ENCODE measurements around the gene NUP214. TPM values are rescaled to one million over a fixed set of nuclear protein-coding genes. Genes with fewer than 3 reads are reported as not detected.
"Not testable (repeated sequence)": the region's sequence is repeated elsewhere in the genome, so short reads cannot be mapped to it uniquely, and the experiment has no call there.

Gene NUP214
- total RNA-seq, 3 donors from 2014 or later = 56.1 to 57.9 (median 56.5) TPM

- intact Hi-C loops (cut with DNase I, micrococcal nuclease) = no loop called here
- no peak for TF ChIP-seq CTCF (IDR thresholded peaks at IDR 0.05)
- Histone ChIP-seq H3K4me3 (no peak overlapping the region), H3K36me3 (ENCODE audit: low read depth) (no peaks in the 10 kb centered on the region), H3K4me1 (ENCODE audit: low read depth) (peaks cover 4% of the 10 kb centered on the region), H3K9me3 (no peaks in the 10 kb centered on the region)
- no peak for ATAC-seq
- no peak for DNase-seq
These were observed 26.8 kb upstream of the NUP214 start for GRCh38 chr9:131098391-131099101.

- intact Hi-C loops (cut with DNase I, micrococcal nuclease) = no loop called here
- peaks cover 4% of the 10 kb centered on the region for H3K4me1 ChIP-seq (ENCODE audit: low read depth)
- H3K36me3 ChIP-seq (ENCODE audit: low read depth) = no peaks in the 10 kb centered on the region
- DNase-seq (no peak), ATAC-seq (no peak)
- H3K4me3 ChIP-seq = no peak overlapping the region
- H3K9me3 ChIP-seq = no peaks in the 10 kb centered on the region
- no peak for TF ChIP-seq CTCF (IDR thresholded peaks at IDR 0.05)
These were observed 26.2 kb upstream of the NUP214 start for GRCh38 chr9:131099102-131099606.

DNA sequence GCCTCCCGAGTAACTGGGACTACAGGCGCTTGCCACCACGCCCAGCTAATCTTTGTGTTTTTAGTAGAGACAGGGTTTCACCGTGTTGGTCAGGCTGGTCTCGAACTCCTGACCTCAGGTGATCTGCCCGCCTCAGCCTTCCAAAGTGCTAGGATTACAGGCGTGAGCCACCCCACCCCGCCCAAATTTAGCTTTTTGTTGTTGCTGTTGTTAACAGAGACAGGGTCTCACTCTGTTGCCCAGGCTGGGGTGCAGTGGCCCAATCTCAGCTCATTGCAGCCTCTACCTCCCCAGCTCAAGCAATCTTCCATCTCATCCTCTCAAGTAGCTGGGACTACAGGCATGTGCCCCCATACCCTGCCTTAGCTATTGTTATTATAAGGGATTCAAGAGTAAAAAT lies 25.5 kb upstream of the NUP214 start:
- H3K4me3 ChIP-seq; intact Hi-C loops (cut with DNase I, micrococcal nuclease); DNase-seq; H3K9me3 ChIP-seq; H3K36me3 ChIP-seq (ENCODE audit: low read depth); H3K4me1 ChIP-seq (ENCODE audit: low read depth); ATAC-seq: not testable (repeated sequence)

DNA sequence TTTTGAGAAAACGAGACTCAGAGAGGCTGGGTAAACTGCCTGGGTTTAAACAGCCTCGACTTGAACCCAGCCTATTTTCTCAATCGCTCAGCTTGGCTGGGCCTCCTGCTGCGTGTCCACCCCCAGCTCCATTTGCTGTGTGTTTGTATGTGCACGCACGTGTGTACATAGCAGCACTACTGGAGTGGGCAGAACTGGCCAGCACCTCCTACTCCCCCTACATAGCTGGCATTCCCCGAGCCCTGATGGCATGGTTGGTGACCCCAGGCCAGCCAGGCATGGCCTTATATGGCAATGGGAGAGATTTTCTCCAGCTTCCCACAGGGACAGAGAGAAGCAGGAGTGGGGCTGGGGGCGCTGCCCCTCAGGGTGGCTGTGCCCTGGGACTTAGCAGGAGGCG lies 24.9 kb upstream of the NUP214 start:
- no peaks in the 10 kb centered on the region for H3K36me3 ChIP-seq (ENCODE audit: low read depth)
- H3K4me1 ChIP-seq (ENCODE audit: low read depth) = peaks cover 4% of the 10 kb centered on the region
- no peak overlapping the region for H3K4me3 ChIP-seq
- ATAC-seq (no peak), DNase-seq (no peak)
- no peak for TF ChIP-seq CTCF (IDR thresholded peaks at IDR 0.05)
- intact Hi-C loops (cut with DNase I, micrococcal nuclease) = no loop called here
- no peaks in the 10 kb centered on the region for H3K9me3 ChIP-seq

GRCh38 chr9:131101207-131101964 lies 24.0 kb upstream of the NUP214 start:
- Histone ChIP-seq H3K4me1 (ENCODE audit: low read depth) (no peaks in the 10 kb centered on the region), H3K9me3 (no peaks in the 10 kb centered on the region), H3K36me3 (ENCODE audit: low read depth) (no peaks in the 10 kb centered on the region), H3K4me3 (no peak overlapping the region)
- no peak for ATAC-seq
- intact Hi-C loops (cut with DNase I, micrococcal nuclease) = no loop called here
- TF ChIP-seq CTCF (IDR thresholded peaks at IDR 0.05) = no peak
- no peak for DNase-seq

- DNase-seq (no peak), ATAC-seq (no peak)
- H3K4me3 ChIP-seq = no peak overlapping the region
- H3K9me3 ChIP-seq = no peaks in the 10 kb centered on the region
- no peaks in the 10 kb centered on the region for H3K36me3 ChIP-seq (ENCODE audit: low read depth)
- H3K4me1 ChIP-seq (ENCODE audit: low read depth) = no peaks in the 10 kb centered on the region
- no peak for TF ChIP-seq CTCF (IDR thresholded peaks at IDR 0.05)
- intact Hi-C loops (cut with DNase I, micrococcal nuclease) = no loop called here
These were observed 22.4 kb upstream of the NUP214 start for GRCh38 chr9:131103024-131103423.
